SK-N-SH (cell line): ENCODE results near the gene SLC1A3. TPM values are rescaled to one million over a fixed set of nuclear protein-coding genes. Genes with fewer than 3 reads are reported as not detected.

ENCODE experiments used
- CTCF ChIA-PET: fragments of 300-600, 350-600 bp; formaldehyde crosslinking; extraction: SDS; loops from one replicate; lab custom pipeline; 2021; lab: Yijun Ruan, JAX
- POLR2A ChIA-PET: fragments of 350-600 bp; sonication (Branson Sonifier 250); formaldehyde crosslinking; extraction: SDS; loops from one replicate; lab custom pipeline; 2020; ENCODE audit warnings: antibody characterized with exemption, inconsistent platforms; lab: Yijun Ruan, JAX
- DNase-seq: peaks from one replicate; pipeline ENCODE4 v3.0.0; 2012
- H2AFZ ChIP-seq: fragments of 200-600 bp; sonication (generic); 2 replicates; pipeline ENCODE4 v1.8.1; 2016; ENCODE audit warnings: antibody characterized with exemption, mild to moderate bottlenecking, low read depth
- H3F3A ChIP-seq: fragments of 200-600 bp; sonication (generic); replicated peaks from 2 replicates; pipeline ENCODE3; 2016; ENCODE audit warnings: antibody characterized with exemption, mild to moderate bottlenecking; ENCODE audit not compliant: insufficient read depth
- H3K27ac ChIP-seq, 2 experiments: fragments of 200-500 bp in 1 of 2; fragments of 200-600 bp in 1 of 2; sonication (Bioruptor generic) in 1 of 2; sonication (generic), shearing (Covaris generic) in 1 of 2; 2 replicates each; pipeline versions ENCODE4 v1.5.1 to v1.6.1; 2014 to 2016; ENCODE audit warnings: low read depth in 2 of 2, inconsistent platforms in 1 of 2, low read length in 1 of 2, mild to moderate bottlenecking in 1 of 2, mixed read lengths in 1 of 2
- H3K27me3 ChIP-seq: fragments of 200-600 bp; sonication (generic), shearing (Covaris generic); 2 replicates; pipeline ENCODE4 v1.6.1; 2016; ENCODE audit warnings: mixed run types; ENCODE audit not compliant: insufficient read depth
- H3K36me3 ChIP-seq, 2 experiments: fragments of 200-500 bp in 1 of 2; fragments of 200-600 bp in 1 of 2; sonication (Bioruptor generic) in 1 of 2; sonication (generic) in 1 of 2; replicated peaks in 1 of 2; 2 replicates each; pipeline versions ENCODE3 to v1.5.1; 2014 to 2016; ENCODE audit warnings: low read length in 1 of 2, mild to moderate bottlenecking in 1 of 2; ENCODE audit not compliant: insufficient read depth in 2 of 2, control insufficient read depth in 1 of 2
- H3K4me1 ChIP-seq, 2 experiments: fragments of 200-500 bp in 1 of 2; fragments of 200-600 bp in 1 of 2; sonication (Bioruptor generic) in 1 of 2; sonication (generic), shearing (Covaris generic) in 1 of 2; 2 replicates each; pipeline versions ENCODE4 v1.5.1 to v1.6.1; 2014 to 2016; ENCODE audit warnings: low read depth in 1 of 2, low read length in 1 of 2, mixed run types in 1 of 2; ENCODE audit not compliant: insufficient read depth in 2 of 2, control insufficient read depth in 1 of 2
- H3K4me2 ChIP-seq: fragments of 200-600 bp; sonication (generic), shearing (Covaris generic); 2 replicates; pipeline ENCODE4 v1.6.1; 2017; ENCODE audit warnings: mixed run types
- H3K4me3 ChIP-seq, 2 experiments: fragments of 200-500 bp in 1 of 2; fragments of 200-600 bp in 1 of 2; sonication (Bioruptor generic) in 1 of 2; sonication (generic), shearing (Covaris generic) in 1 of 2; 2 replicates each; pipeline versions ENCODE4 v1.5.1 to v1.8.1; 2014 to 2016; ENCODE audit warnings: low read depth in 2 of 2, inconsistent platforms in 1 of 2, low read length in 1 of 2, mild to moderate bottlenecking in 1 of 2, mixed read lengths in 1 of 2, moderate library complexity in 1 of 2
- H3K79me2 ChIP-seq: fragments of 200-600 bp; sonication (generic); 2 replicates; pipeline ENCODE4 v1.8.1; 2017; ENCODE audit warnings: mild to moderate bottlenecking; ENCODE audit not compliant: insufficient read depth
- H3K9ac ChIP-seq: fragments of 200-600 bp; sonication (generic); 2 replicates; pipeline ENCODE4 v1.6.1; 2017; ENCODE audit warnings: mixed run types
- H3K9me2 ChIP-seq: fragments of 200-600 bp; sonication (generic); 2 replicates; pipeline ENCODE4 v1.6.1; 2017; ENCODE audit warnings: mixed run types
- H3K9me3 ChIP-seq: fragments of 200-600 bp; sonication (generic); 2 replicates; pipeline ENCODE4 v1.6.1; 2017; ENCODE audit warnings: mixed run types, mild to moderate bottlenecking, moderate library complexity
- H4K20me1 ChIP-seq: fragments of 200-600 bp; sonication (generic); 2 replicates; pipeline ENCODE4 v1.6.1; 2017; ENCODE audit warnings: mild to moderate bottlenecking, mixed run types; ENCODE audit not compliant: insufficient read depth
- EP300 ChIP-seq, 2 experiments: IDR thresholded peaks; 2 replicates each; pipeline versions ENCODE4 v1.4.0 to v1.6.1; 2012; ENCODE audit warnings: borderline replicate concordance in 1 of 2, low read depth in 1 of 2, low read length in 1 of 2
- EZH2phosphoT487 ChIP-seq: fragments of 200-600 bp; sonication (generic); IDR thresholded peaks from 2 replicates; pipeline ENCODE4 v1.6.1; 2017; ENCODE audit warnings: low read depth, mixed run types, mild to moderate bottlenecking, antibody characterized with exemption, moderate library complexity, borderline replicate concordance
- FOXJ3 ChIP-seq: sonication (generic); formaldehyde crosslinking; IDR thresholded peaks from 2 replicates; pipeline ENCODE4 v1.5.1; 2020; ENCODE audit warnings: mild to moderate bottlenecking, missing genetic modification reagents
- FOXM1 ChIP-seq: IDR thresholded peaks from 2 replicates; pipeline ENCODE4 v1.4.0; 2012; ENCODE audit warnings: low read depth, mild to moderate bottlenecking
- GABPA ChIP-seq: IDR thresholded peaks from 2 replicates; pipeline ENCODE4 v1.4.0; 2012; ENCODE audit warnings: low read depth, mild to moderate bottlenecking
- GATA2 ChIP-seq: sonication (generic); formaldehyde crosslinking; IDR thresholded peaks from 2 replicates; pipeline ENCODE4 v1.5.0; 2020; ENCODE audit warnings: mild to moderate bottlenecking, missing genetic modification reagents
- IRF3 ChIP-seq: fragments of 150-350 bp; IDR thresholded peaks from 2 replicates; pipeline ENCODE4 v1.6.1; 2016; ENCODE audit warnings: mild to moderate bottlenecking, low read depth, low read length
- JUND ChIP-seq: IDR thresholded peaks from 2 replicates; pipeline ENCODE4 v1.4.0; 2012
- MAX ChIP-seq: IDR thresholded peaks from 2 replicates; pipeline ENCODE4 v1.4.0; 2012; ENCODE audit warnings: low read depth
- MEF2A ChIP-seq: IDR thresholded peaks from 2 replicates; pipeline ENCODE4 v1.4.0; 2012; ENCODE audit warnings: low read depth, borderline replicate concordance
- NFIC ChIP-seq: IDR thresholded peaks from 2 replicates; pipeline ENCODE4 v1.4.0; 2012; ENCODE audit warnings: borderline replicate concordance
- NRF1 ChIP-seq: IDR thresholded peaks from 2 replicates; pipeline ENCODE4 v1.6.1; 2012; ENCODE audit warnings: low read depth, mild to moderate bottlenecking, low read length
- POLR2AphosphoS5 ChIP-seq: IDR thresholded peaks from 2 replicates; pipeline ENCODE4 v1.6.1; 2012; ENCODE audit warnings: low read depth, low read length
- RCOR1 ChIP-seq: fragments of 150-350 bp; IDR thresholded peaks from 2 replicates; pipeline ENCODE4 v1.6.1; 2017; ENCODE audit warnings: antibody characterized with exemption, low read length
- RFX5 ChIP-seq: IDR thresholded peaks from 2 replicates; pipeline ENCODE4 v1.6.1; 2012; ENCODE audit warnings: mild to moderate bottlenecking, improper control_type of control experiment, low read length
- RXRA ChIP-seq: IDR thresholded peaks from 2 replicates; pipeline ENCODE4 v1.4.0; 2012; ENCODE audit warnings: low read depth, mild to moderate bottlenecking, borderline replicate concordance
- SMC3 ChIP-seq: IDR thresholded peaks from 2 replicates; pipeline ENCODE4 v1.6.1; 2012; ENCODE audit warnings: low read depth, low read length, improper control_type of control experiment
- TAF1 ChIP-seq: IDR thresholded peaks from 2 replicates; pipeline ENCODE4 v1.6.1; 2012; ENCODE audit warnings: low read depth, mild to moderate bottlenecking, low read length, moderate library complexity, borderline replicate concordance
- TCF12 ChIP-seq: IDR thresholded peaks from 2 replicates; pipeline ENCODE4 v1.4.0; 2012
- TEAD4 ChIP-seq: IDR thresholded peaks from 2 replicates; pipeline ENCODE4 v1.4.0; 2012; ENCODE audit warnings: mild to moderate bottlenecking, borderline replicate concordance; ENCODE audit not compliant: insufficient read depth
- USF1 ChIP-seq: IDR thresholded peaks from 2 replicates; pipeline ENCODE4 v1.4.0; 2012; ENCODE audit warnings: low read depth, borderline replicate concordance
- YY1 ChIP-seq: IDR thresholded peaks from 2 replicates; pipeline ENCODE4 v1.4.0; 2012; ENCODE audit warnings: low read depth, mild to moderate bottlenecking
- WGBS: methylation state at CpG from one replicate; pipeline ENCODE4 v1.1.6; 2017; ENCODE audit warnings: low lambda C conversion rate; 5-methylcytosine and 5-hydroxymethylcytosine counted together
- polyA plus RNA-seq, 3 experiments: library from polyadenylated mRNA; depleted of rRNA; stranded (reverse); fragments of >200 nt; gene quantifications; 2 replicates each; pipeline ENCODE4 v1.2.3, GENCODE V29; 2012

SLC1A3 gene
- not detected in 2 replicates for polyA plus RNA-seq (2012; rRNA removed)
- polyA plus RNA-seq (2012; cell fraction: cytosol; rRNA removed) = under 0.01 TPM in 1 of 2 replicates, not detected in the other
- polyA plus RNA-seq (2012; cell fraction: nucleus; rRNA removed) = not detected in 2 replicates

GRCh38 chr5:36606428-36607113 lies at the start of gene SLC1A3:
Gene SLC1A3, plus strand, starts transcription at chr5:36606606. Its CDS starts 1,818 bp downstream, at chr5:36608424.
- no peaks in the 10 kb centered on the region; a peak in 1 of 4 replicates for H3K4me1 ChIP-seq
- H3K4me3 ChIP-seq = peak within 1 kb of the TSS; percentile 35 to 63; a peak in 3 of 4 replicates
- H3K79me2 ChIP-seq = no peaks in the 10 kb centered on the region
- H3F3A ChIP-seq = no peaks in the 10 kb centered on the region
- peaks cover 47% of the 10 kb centered on the region for H3K27me3 ChIP-seq
- ChIA-PET POLR2A (no interaction called here), CTCF (interaction anchor here (1.1 kb wide), 1 partner anchor 29 kb away, joined by 3 read pairs; no protein-coding TSS in a partner anchor)
- no peak within 1 kb of the TSS for H3K27ac ChIP-seq
- H3K4me2 ChIP-seq = peak within 1 kb of the TSS; percentile 86
- no peaks in the 10 kb centered on the region for H3K9me2 ChIP-seq
- H4K20me1 ChIP-seq = no peaks in the 10 kb centered on the region
- H3K36me3 ChIP-seq = no peaks in the 10 kb centered on the region
- H2AFZ ChIP-seq = peak within 1 kb of the TSS; percentile 73
- DNase-seq = no peak
- no peak for TF ChIP-seq MAX
- TF ChIP-seq FOXM1 = no peak
- TF ChIP-seq MEF2A = no peak
- TF ChIP-seq GATA2 = no peak
- TF ChIP-seq JUND = no peak
- no peak for TF ChIP-seq TEAD4
- TF ChIP-seq USF1 = no peak
- TF ChIP-seq RXRA = no peak
- TF ChIP-seq EP300 (IDR thresholded peaks at IDR 0.05; ENCODE audit: borderline replicate concordance in 1 of 2, low read depth in 1 of 2, low read length in 1 of 2) = no peak
- no peak for TF ChIP-seq TAF1
- no peak for TF ChIP-seq SMC3
- TF ChIP-seq EZH2phosphoT487 = no peak
- TF ChIP-seq GABPA = no peak
- TF ChIP-seq FOXJ3 (CRISPR knock-in tag) = no peak
- TF ChIP-seq YY1 = no peak
- TF ChIP-seq TCF12 = no peak
- TF ChIP-seq NRF1 = no peak
- H3K9ac ChIP-seq = no peak within 1 kb of the TSS
- no peaks in the 10 kb centered on the region for H3K9me3 ChIP-seq
- 1% methylated on average over 20 of the region's 20 CpGs for WGBS

- H3K9ac ChIP-seq = no peak overlapping the region
- H4K20me1 ChIP-seq = no peaks in the 10 kb centered on the region
- WGBS = 18% methylated on average over 2 of the region's 2 CpGs
- H3K36me3 ChIP-seq = no peaks in the 10 kb centered on the region
- POLR2A ChIA-PET = no interaction called here
- no peak overlapping the region for H3K27ac ChIP-seq
- no peak overlapping the region for H2AFZ ChIP-seq
- H3K9me3 ChIP-seq = no peaks in the 10 kb centered on the region
- no peaks in the 10 kb centered on the region for H3K9me2 ChIP-seq
- CTCF ChIA-PET = interaction anchor here (2.0 kb wide), 1 partner anchor 9 kb away, joined by 4 read pairs; no protein-coding TSS in a partner anchor
- H3K4me2 ChIP-seq = no peak overlapping the region
- H3K27me3 ChIP-seq = no peaks in the 10 kb centered on the region; the same call in 1 of the 2 replicates
- no peaks in the 10 kb centered on the region for H3K4me1 ChIP-seq
- no peaks in the 10 kb centered on the region for H3F3A ChIP-seq
- no peak for TF ChIP-seq SMC3
- TF ChIP-seq POLR2AphosphoS5 = no peak
- TF ChIP-seq RFX5 = no peak
- TF ChIP-seq RCOR1 = no peak
- no peak for TF ChIP-seq MEF2A
- TF ChIP-seq FOXM1 = no peak
- no peak for TF ChIP-seq EP300 (IDR thresholded peaks at IDR 0.05; ENCODE audit: borderline replicate concordance in 1 of 2, low read depth in 1 of 2, low read length in 1 of 2)
- no peak for TF ChIP-seq NFIC
- TF ChIP-seq GATA2 = no peak
- no peak for TF ChIP-seq RXRA
- no peak for TF ChIP-seq IRF3
- no peak for TF ChIP-seq TCF12
- DNase-seq = no peak
- H3K4me3 ChIP-seq = no peak overlapping the region
- H3K79me2 ChIP-seq = no peaks in the 10 kb centered on the region
Observed at GRCh38 chr5:36558641-36559040, 47.8 kb upstream of the SLC1A3 start.
